ENCODE measurements around the gene PRKCH.
"Not testable (repeated sequence)": the region's sequence is repeated elsewhere in the genome, so short reads cannot be mapped to it uniquely, and the experiment has no call there.

The PRKCH gene

DNA sequence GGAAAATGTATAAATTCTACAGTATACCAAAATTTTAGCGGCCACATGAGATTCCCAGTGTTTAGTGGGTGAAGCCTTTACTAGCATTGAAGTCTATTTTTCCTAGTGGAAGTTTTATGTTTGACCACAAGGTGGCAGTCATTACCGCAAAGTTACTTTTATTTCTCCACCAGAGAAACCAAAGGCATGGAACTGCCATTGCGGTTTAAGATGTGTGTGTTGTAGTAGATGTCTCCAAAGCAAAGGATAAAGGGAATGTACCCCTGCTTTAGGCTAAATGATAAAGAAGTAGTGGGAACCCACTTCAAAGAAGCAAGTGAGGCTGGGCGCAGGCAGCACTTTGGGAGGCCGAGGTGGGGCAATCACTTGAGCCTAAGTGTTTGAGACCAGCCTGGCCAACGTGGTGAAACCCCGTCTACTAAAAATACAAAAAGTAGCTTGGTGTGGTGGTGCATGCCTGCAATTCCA, 140.5 kb downstream of the PRKCH start:
- peak in 15 of 42 donors; percentile 37 to 83 (median 51) for DNase-seq
- intact Hi-C loops (cut with DNase I), result loop anchor here (2.0 to 5.0 kb wide), 2 partner anchors 269 to 375 kb away; no protein-coding TSS in a partner anchor

DNA sequence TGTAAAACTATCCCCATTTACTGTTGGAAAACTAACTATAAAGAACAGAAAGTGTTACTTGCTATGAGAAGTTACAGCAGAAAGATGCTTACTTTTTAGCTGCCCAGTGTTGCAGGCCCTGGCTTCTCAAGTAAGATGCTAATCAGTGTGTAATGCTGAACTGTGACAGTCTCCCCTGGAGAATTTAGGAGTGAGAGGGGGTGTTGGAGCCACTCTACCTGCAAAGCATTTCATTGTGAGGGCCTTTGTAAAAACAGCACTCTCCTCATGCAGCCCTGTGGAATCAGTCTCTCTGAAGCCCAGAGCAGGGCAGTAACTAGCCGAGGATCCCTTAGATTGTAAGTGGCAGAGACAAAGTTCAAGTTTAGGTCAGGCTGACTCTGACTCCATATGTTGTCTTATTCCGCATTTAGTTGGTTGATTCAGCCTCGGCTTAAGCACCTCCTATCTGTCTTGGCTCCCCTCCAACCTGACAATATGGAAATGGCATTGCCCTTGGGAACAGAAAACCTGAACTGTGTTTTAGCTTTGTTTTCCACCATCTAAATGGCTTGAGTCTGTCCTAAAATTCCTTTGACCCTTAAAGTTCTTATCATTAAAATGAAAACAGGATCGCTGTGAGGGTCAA, 141.3 kb downstream of the PRKCH start:
- peak in 2 of 42 donors; percentile 13 to 32 for DNase-seq
- intact Hi-C loops (cut with DNase I), result loop anchor here (5.0 kb wide), 1 partner anchor 375 kb away; no protein-coding TSS in a partner anchor

DNA sequence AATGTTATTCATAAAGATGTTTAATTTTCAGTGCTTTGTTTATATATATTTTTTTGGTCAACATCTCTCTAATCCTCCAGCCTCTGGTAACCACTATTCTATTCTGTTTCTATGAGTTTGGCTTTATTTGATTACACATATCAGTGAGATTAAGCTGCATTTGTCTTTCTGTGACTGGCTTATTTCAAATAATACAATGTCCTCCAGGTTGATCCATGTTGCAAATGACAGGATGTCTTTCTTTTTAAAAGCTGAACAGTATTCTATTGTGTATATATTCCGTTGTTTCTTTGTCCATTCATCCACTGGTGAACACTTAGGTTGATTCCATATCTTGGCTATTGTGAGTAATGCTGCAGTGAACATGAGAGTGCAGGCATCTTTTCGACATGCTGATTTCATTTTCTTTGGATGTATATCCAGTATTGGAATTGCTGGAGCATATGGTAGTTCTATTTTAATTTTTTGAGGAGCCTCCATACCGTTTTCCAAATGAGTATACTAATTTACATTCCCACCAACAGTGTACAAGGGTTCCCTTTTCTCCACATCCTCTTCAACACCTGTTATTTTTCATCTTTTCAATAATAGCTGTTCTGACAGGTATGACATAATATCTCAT, 142.4 kb downstream of the PRKCH start:
- intact Hi-C loops (cut with DNase I), result loop anchor here (5.0 kb wide), 1 partner anchor 374 kb away; no protein-coding TSS in a partner anchor
- peak in 1 of 42 donors; percentile 1 for DNase-seq

DNA sequence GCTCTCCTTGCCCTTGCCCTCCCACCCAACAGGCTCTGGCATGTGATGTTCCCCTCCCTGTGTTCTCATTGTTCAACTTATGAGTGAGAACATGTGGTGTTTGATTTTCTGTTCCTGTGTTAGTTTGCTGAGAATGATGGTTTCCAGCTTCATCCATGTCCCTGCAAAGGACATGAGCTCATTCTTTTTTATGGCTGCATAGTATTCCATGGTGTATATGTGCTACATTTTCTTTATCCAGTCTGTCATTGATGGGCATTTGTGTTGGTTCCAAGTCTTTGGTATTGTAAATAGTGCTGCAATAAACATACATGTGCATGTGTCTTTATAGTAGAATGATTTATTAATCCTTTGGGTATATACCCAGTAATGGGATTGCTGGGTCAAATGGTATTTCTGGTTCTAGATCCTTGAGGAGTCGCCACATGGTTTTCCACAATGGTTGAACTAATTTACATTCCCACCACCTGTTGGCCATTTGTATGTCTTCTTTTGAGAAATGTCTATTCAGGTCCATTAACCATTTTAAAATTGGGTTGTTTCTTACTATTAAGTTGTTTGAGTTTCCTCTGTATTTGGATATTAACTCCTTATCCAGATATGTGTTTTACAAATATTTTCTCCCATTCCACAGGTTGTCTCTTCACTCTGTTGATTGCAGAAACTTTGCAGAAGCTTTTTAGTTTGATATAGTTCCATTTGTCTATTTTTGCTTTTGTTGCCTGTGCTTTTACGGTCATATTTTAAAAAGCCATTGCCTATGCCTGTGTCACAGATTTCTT, 143.4 kb downstream of the PRKCH start:
- not testable (repeated sequence) for DNase-seq
- intact Hi-C loops (cut with DNase I), result loop anchor here (5.0 kb wide), 1 partner anchor 373 kb away; no protein-coding TSS in a partner anchor

DNA sequence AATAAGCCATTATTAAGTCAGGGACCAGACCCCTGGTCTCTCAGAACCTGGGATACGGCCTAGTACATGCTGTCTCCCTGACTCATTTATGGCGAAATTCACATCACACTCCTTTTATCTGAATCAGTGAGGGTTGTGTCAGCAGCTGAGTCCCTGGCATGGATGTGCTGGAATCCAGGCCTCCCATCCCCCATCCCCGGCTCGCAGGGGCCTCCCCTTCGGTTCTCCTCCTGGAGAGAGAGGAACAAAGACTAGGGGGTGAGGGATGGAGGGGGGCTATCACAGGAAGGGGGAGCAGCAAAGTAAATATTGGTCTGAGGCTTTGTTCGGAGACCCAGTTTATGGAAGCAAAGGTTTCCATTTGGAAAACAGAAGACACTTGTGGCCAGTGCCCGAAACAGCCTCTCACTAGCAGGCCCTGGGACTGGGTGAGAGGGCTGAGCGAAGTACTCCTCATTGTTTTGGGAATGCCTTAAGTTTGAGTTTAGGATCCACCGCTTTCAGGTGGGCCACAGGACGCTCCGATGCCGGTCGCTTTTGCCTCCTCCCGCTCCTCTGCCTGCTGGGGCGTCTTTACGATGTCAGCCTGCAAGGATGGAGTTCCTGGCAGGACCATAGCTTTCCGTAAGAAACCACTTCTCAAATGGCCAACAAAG, 145.0 kb downstream of the PRKCH start:
- peak in 2 of 42 donors; percentile 53 to 64 for DNase-seq
- intact Hi-C loops (cut with DNase I), result no loop called here

DNA sequence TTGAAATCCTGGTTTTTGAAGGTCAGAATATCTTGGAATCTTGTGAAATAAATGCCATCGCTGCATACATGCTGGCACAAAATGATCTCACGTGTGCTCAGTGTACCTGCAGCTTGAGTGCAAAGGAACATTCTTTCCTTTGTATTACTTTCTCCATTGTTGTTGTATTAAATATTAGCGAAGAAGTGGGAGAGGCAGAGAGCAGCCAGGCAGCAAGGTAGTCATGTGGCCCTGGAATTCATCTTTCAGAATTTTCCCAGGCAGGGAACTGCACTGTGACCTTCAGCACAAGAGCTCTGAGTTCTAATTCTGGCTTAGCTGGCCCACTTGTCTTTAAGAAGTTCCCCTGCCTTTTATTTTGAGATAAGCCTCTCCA, 145.5 kb downstream of the PRKCH start:
- intact Hi-C loops (cut with DNase I), result no loop called here
- DNase-seq, result peak in 1 of 42 donors; percentile 26

DNA sequence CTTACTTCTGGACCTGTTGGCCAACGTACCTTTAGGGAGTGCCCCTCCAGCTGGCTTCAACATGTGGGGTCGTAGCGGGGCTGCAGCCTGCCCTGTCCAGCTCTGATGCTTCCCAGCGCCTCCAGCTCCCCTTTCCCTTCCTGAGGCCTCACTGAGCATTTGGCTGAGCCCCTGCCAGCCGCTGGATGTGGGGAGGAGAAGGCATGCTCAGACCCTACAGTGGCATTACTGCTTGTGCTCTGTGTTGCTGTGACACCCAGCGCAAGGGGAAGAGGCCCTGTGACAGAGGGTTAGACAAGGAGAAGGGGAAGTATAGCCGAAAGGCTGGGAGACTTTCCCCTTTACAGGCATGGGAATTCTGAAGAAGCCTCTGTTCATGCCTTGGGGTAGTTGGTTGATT, 145.9 kb downstream of the PRKCH start:
- peak in 2 of 42 donors; percentile 37 to 43 for DNase-seq
- intact Hi-C loops (cut with DNase I), result no loop called here

DNA sequence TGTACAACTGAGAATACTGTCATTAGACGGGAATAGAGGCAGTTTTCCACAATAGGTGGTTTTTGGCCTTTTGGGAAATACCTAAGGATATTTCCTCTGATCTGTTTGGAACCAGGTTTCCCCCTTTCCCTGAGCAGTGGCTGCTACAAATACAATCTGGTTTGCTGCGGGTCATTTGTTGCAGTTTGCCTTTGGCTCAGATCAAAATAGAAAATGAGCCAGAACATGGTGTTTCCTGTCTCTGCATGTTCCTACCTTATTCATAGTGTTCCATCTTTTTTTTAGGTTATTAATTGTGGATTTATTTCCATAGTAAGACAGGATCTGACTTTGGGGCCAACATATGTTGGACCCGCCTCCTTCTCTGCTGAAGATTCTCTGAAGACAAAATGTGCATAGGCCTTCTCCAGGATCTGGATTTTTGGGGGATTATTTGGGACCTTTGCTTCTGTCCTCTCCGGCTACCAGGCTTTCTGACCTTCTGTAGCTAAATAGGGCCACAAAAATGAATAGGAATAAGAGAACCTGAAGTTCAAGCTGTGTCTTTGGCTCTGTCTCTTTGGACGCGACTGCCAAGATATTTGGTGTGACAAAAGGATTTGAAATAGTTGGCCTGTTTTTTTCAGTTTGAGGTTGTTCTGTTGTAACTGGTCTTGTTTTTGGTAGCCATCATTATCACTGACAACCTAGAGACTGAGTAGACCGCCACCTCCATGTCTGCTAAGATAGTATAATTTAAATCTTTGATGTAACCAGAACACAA, 146.9 kb downstream of the PRKCH start:
- intact Hi-C loops (cut with DNase I), result no loop called here
- DNase-seq, result peak in 2 of 42 donors; percentile 16 to 24

DNA sequence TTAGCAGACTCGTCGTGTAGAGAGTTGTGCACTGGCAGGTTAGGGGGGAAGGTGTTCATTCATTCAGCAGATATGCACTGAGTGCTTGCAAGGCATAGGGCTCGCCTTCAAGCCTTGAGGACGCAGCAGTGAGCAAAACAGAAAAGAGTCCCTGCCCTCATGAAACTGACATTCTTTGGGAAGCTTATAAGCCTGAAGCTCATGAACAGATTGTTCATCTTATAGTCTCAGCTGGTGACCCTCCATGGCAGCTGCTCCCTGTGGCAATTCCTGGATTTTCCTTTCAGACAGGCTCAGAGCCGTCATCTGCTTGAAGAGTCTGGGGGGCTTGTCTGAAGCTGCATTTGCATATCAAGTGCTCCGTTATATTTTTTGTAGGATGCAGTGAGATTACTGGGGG, 148.4 kb downstream of the PRKCH start:
- intact Hi-C loops (cut with DNase I), result no loop called here
- peak in 2 of 42 donors; percentile 22 to 25 for DNase-seq

DNA sequence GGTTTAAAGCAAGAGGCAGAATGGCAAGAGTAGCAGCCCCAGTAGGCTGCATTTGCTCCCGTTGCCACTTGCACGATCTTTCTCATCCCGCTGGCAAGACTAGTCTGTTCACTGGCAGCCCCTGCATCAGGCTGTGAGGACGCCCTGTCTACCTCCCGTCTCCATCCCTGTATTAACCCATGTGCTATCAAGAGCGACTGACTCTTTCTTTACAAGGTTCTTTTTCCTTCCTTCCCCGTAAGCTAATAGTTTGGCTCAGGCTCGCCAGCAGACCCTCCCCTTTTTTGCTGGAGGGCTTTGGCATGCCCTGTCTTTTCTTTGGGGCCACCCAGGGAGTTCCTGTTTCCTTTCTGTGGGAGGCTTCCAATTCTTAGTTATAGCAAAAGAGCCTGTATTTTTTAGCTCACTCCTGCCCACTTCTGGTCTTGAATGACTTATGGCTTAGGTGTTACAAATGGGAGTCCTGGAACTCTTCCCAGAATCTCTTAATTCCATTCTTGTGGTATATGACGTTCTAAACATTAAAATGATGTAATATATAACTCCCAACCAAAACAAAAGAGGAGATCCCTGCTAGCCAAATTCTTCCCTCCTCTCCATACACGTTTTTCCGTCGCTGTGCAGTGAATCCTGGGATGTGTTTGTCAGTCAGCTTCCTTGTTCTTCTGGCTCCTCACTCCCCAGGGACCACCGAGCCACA, 149.0 kb downstream of the PRKCH start:
- peak in 2 of 42 donors; percentile 40 for DNase-seq
- intact Hi-C loops (cut with DNase I), result no loop called here

DNA sequence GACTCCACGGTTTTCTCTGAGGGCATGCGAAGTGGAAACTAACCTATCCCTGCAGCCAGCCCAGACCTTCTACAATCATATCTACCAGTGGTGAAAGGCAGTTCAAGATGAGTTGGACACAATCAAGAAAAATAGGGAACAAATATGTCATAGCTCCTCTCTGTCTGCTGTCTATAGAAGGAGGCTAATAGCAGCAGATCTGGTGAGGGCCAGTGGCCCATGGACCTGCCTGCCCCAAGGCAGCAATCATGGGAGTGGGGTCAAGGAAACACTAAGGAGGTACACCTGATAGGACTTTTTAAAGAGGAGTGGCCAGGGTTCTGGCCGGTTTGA, 149.5 kb downstream of the PRKCH start:
- intact Hi-C loops (cut with DNase I), result no loop called here
- DNase-seq, result peak in 1 of 42 donors; percentile 32

DNA sequence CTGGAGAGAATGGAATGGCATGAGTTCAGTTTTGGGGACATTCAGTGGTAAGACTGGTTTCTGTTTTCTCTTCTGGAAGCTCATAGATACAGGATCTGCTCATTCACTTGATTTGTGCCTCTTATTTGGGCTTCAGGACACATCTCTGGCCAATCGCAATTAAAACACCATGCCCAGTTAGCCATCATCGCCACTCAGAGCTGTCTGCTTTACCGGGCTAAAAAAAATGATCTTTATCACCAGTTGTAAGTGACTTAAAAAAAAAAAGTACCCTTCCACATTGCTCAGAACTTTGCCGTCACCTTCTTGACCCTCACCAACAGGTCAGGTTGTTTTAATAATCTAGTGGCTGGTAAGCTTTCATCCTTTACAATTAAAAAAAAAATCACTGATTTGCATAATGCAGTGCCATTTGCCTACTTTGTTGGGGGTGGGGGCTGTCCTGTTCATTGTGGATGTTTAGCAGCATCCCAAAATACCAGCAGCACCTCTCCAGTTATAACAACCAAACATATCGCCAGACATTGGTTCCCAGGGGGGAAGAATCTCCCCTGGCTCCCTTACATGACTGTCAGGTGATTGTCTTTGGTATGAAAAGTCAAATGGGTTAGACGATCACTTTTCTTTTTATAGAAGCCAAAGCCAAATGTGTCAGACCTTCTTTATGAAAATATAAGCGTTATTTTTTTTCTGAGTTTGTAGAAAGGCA, 150.1 kb downstream of the PRKCH start:
- intact Hi-C loops (cut with DNase I), result no loop called here
- DNase-seq, result peak in 2 of 42 donors; percentile 33 to 34

DNA sequence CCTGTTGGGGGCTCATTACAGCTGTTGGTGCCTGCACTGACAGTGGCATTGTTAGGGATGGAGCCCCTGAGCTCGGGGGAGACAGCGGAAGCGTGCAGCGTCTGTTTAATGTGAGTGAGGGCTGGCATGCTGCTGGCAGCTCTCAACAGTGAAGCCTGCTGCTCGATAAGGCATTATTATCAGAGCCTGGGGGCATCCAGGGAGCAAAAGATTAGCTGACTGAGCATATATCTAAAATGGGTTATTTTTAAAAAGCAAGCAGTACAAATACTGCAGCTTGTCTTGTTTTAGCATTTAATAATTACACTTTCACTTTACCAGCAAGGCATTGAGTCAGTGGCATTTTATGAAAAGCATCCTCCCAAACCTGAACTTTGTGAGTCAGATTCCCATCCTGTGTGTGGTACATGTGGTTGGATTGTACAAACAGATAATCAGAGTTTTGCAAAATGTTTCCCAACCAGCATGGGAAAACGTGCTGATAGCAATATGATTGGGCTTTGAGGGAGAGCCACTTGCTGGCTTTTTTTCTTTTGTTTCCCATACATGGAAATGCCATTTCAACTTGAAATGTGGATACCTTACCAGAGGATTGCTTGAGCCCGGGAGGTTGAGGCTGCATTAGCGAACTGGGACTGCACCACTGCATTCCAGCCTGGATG, 150.8 kb downstream of the PRKCH start:
- peak in 2 of 42 donors; percentile 39 to 52 for DNase-seq
- intact Hi-C loops (cut with DNase I), result no loop called here

DNA sequence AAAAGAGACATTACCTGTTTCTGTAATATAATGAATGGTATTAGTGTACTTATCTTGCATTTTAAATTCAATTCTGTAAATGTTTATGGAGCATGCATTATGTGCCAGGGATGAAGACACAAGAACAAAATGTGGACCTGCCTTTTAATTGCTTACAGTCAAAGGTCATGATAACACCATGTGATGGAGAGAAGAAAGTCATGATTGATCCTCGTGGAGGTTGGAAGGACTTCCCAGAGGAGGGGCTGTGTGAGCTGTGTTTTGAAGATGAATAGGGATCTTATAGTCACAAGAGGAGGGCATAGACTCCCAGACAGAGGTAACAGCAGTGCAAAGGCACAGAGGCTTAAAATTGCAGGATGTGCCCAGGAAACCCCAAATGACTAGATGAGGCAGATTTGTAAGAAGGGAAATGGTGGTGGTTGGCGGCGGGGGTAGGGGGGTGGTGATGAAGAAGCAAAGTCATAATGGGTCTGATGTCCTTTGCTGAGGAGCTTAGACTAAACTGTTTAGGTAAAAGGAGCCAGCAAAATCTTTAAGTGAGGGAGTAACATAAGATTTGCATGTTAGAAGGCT, 151.5 kb downstream of the PRKCH start:
- intact Hi-C loops (cut with DNase I), result no loop called here
- peak in 1 of 42 donors; percentile 30 for DNase-seq

DNA sequence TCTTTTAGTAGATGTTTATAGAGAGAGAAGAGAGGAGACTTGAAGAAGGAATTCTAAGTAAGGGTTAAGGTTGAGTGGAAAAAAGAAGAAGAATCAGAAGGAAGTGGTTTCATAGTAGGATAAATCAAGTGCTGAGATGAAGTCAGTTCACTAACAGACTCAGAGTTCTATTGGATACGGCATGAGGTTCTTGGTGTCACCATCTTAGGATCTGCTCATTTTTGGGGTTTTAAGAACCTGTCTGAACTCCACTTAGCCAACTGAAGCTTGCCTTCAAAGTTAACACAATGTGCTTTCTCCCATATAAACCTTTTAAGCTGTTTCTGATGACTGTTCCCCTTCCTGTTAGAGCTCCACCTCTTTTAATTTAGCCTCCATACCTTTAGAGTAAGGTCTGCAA, 152.6 kb downstream of the PRKCH start:
- no peak for DNase-seq
- intact Hi-C loops (cut with DNase I), result no loop called here

DNA sequence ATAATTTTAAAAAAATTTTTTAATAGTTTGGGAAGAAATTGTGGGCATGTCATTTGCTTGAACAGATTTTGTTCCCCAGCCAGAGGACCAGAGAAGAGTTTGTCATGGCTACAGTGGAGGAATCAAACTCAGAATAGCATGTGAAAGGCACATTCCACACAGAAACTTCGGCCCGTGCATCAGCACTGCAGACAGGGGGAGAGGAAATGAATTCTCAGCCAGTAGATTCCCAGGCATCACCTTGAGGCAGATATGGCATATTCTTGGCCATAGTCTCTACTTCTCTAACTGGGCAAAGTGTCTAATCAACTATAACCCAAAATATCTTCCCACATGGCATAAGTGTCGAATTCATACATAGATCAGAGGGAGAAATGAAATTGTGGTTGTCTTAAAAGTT, 153.3 kb downstream of the PRKCH start:
- intact Hi-C loops (cut with DNase I), result no loop called here

DNA sequence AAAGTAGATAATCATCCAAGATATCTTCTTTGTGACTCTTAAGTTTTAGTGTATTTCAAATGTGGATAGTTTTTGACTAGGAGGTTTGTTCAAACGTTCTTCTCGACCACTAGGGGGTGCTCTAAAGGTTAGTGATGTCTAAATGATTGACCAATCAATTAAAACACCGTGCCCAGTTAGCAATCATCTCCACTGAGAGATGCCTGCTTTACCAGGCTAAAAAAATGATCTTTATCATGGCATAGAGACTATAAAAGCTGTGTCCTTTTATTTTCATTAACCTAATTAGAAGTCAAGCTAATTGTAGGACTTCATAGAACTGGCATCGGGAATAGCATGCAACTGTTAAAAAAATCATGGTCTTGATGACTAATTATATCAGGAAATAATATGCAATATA, 153.9 kb downstream of the PRKCH start:
- intact Hi-C loops (cut with DNase I), result no loop called here
- peak in 3 of 42 donors; percentile 29 to 55 (median 47) for DNase-seq

More for the DNA sequence above, 153.3 kb downstream of the PRKCH start:
- DNase-seq, result no peak

Measured in head of caudate nucleus (tissue), 42 donors.